ENCODE measurements around the gene MYO19.

MYO19 gene, protein sequence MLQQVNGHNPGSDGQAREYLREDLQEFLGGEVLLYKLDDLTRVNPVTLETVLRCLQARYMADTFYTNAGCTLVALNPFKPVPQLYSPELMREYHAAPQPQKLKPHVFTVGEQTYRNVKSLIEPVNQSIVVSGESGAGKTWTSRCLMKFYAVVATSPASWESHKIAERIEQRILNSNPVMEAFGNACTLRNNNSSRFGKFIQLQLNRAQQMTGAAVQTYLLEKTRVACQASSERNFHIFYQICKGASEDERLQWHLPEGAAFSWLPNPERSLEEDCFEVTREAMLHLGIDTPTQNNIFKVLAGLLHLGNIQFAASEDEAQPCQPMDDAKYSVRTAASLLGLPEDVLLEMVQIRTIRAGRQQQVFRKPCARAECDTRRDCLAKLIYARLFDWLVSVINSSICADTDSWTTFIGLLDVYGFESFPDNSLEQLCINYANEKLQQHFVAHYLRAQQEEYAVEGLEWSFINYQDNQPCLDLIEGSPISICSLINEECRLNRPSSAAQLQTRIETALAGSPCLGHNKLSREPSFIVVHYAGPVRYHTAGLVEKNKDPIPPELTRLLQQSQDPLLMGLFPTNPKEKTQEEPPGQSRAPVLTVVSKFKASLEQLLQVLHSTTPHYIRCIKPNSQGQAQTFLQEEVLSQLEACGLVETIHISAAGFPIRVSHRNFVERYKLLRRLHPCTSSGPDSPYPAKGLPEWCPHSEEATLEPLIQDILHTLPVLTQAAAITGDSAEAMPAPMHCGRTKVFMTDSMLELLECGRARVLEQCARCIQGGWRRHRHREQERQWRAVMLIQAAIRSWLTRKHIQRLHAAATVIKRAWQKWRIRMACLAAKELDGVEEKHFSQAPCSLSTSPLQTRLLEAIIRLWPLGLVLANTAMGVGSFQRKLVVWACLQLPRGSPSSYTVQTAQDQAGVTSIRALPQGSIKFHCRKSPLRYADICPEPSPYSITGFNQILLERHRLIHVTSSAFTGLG

GRCh38 chr17:36534840-36535668, at the start of gene MYO19, which contains the start of gene PIGW:
TSS of gene MYO19 (minus strand) at chr17:36534868. CDS start at chr17:36532538, 2,330 bp downstream.
TSS of gene PIGW (plus strand) at chr17:36534987. CDS start at chr17:36537102, 2,115 bp downstream.
- peak; percentile 76 to 86 for DNase-seq (ENCODE audit: low read depth in 2 of 2)

- no peak for DNase-seq (ENCODE audit: low read depth in 2 of 2)
Observed at GRCh38 chr17:36583787-36584186, 49.1 kb upstream of the MYO19 start.

DNA sequence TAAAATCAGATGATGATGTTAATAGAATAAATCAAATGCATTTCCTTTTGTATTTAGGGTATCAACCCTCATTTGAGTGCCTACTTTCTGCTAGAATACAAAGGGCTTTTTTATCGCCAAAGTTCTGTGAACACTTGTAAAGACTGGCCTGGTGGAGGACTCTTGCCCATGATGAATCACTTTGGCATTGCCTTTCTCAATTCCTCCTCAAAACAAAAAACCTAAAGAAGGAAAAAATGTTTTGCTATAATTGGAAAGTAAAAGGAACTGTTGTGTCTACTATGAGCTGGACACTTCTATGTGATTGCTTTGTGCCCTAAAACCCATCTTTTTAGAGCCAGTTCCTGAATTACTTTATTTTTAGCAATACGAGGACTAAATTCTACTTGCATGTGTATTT, 44.0 kb upstream of the MYO19 start:
- DNase-seq (ENCODE audit: low read depth in 2 of 2): no peak

GRCh38 chr17:36576793-36577192, 42.1 kb upstream of the MYO19 start:
- DNase-seq (ENCODE audit: low read depth in 2 of 2): no peak

- DNase-seq (ENCODE audit: low read depth in 2 of 2): no peak
Observed at GRCh38 chr17:36575028-36575427, 40.4 kb upstream of the MYO19 start.

- no peak for DNase-seq (ENCODE audit: low read depth in 2 of 2)
Observed at GRCh38 chr17:36566081-36566480, 31.4 kb upstream of the MYO19 start.

DNA sequence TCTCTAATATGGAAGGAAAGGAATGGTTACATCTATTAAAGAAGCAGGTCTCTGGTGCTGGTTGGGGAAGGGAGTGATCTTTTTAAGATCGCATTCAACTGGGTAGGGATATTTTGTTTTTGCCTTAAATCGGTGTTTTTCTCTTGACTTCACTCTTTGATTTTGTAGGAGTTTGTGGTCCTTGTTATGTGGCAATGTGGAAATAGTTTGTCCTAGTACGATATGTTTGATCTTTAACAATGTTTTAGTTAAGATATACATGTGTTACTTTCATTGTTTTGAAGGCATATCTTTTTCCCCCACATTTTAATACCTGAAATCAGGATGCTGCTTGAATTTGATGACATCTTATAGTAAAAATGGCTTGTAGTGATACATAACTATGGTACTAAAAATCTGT, 18.8 kb upstream of the MYO19 start:
- no peak for DNase-seq (ENCODE audit: low read depth in 2 of 2)

DNA sequence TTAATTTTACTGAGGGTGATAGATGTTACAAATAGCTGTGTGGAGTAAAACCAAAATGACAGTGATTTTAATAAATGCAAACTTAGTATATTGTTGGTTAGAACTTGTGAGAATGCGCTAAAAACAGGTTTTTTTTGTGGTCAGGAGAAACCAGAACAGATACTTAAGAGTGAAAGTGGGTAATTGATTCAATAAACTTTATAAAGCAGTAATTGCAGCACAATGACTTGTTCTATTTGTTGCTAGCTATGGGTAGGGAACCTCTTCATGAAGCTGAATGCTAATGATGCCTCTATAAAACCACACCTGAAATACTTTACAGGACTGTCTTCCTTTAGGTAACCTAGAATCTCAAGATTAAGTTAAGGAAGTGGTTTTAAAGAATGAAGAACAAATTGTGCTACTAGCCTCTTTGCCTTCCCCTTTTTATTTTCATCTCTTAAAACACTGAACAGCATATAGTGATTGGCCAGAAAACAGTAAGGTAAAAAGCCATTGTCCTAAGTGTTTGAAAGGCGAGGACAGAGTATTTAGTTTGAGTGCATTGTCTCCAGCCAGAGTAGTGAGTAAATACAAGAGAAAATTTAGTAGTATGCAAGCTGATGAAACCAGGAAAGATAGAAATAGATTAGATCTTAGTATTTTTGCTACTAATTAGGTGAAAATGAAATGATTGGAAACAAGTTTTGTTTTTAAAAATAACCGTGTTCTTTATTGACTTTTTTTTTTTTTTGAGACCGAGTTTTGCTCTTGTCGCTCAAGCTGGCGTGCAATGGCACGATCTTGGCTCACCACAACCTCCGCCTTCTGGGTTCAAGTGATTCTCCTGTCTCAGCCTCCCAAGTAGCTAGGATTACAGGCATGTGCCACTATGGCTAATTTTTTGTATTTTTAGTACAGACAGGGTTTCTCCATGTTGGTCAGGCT, 16.1 kb upstream of the MYO19 start:
- no peak for DNase-seq (ENCODE audit: low read depth in 2 of 2)

- DNase-seq (ENCODE audit: low read depth in 2 of 2): no peak
Observed at GRCh38 chr17:36547776-36548175, 13.1 kb upstream of the MYO19 start.

DNA sequence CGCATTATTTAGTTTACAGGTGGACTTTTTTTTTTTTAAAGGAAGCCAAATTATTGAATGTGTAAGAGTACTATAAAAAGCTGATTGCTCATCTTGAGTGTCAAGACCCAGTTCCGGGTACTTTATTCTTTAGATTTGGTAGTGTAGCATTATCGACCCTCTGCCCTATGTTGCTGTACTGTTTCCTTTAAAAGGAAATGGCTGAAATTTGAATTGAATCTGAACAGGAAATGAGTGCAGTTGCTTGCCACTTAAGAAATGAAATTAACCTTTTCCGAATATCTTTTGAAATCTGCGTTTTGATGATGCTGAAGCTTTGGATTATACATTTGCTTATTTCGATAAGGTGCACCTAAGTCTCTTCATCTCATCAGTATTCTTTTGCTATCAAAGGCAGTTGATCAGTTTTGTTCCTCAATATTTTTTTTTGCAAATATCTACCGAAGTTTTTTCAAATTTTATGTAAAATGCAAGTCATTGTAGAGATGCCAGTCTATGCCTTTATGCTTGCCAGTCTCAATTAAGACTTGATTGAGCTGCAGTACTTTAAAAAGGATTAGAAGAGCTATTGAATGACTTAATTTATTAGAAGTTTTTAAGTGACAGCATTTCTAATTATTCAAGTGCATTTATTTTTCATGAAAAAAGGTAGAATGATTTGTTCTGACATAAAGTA, 11.9 kb upstream of the MYO19 start:
- no peak for DNase-seq (ENCODE audit: low read depth in 2 of 2)

DNA sequence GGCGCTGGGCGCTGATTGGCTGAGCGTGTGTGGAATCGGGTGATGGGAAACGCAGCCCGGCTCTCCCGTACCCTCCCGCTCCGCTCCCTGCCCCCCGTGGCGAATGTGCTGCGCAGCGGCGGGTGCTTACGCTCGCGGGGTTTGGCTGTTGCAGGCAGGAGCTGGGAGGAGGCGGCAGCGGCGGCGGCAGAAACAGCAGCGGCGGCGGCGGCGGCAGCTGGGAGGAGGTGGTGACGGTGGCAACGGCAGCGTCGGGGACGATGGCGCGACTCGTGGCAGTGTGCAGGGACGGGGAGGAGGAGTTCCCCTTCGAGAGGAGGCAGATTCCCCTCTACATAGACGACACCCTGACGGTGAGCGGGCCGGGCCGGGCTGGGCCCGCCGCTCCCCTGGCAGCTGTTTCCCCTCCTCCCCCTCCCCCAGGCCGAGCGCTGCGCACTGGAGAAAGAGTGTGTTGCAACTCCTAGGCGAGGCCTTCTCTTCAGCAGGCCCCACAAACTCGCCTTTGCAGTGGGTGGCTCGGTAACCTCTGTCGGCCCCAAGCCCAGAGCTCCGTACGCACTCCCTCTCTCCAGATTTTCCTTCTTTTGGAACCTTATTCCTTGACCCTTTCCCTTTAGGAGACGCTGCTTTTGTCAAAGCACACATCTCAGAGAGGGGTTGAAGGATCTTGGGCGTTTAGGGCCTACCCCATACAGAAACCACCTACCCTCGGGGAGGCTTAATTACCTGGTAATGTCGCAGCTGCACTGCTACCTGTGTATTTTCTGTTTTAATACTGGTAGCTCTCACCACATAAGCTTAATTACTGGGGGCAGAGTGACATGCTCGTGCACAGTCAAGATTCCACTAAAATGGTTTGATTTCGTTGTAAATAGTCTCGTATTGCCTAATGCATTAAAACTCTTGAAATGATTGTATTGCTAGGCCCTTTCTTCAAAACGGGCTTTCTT, 11.1 kb upstream of the MYO19 start:
- peak; percentile 93 to 96 for DNase-seq (ENCODE audit: low read depth in 2 of 2)

DNA sequence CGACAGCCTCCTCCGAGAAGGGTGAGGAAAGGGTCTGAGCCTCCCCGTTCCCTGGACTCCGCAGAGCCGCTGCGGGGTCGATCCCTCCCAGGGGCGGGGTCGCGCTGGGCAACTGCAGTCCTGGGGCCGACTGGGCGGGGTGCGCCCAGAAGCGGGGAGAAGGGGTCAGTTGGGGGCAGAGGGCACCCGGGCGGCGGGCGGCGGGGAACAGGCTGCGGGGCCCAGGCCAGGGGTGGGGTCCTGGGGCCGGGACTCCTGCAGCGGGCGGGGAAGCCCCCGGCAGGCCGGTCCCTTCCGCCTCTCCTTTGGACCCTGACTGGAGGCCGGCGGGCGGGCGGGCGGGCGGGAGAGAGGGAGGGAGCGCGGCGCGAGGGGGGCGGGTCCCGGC, 10.4 kb upstream of the MYO19 start:
- DNase-seq (ENCODE audit: low read depth in 2 of 2): no peak

- DNase-seq (ENCODE audit: low read depth in 2 of 2): peak; percentile 84 to 89
Observed at GRCh38 chr17:36544307-36545076, 9.8 kb upstream of the MYO19 start, which contains the start of gene GGNBP2. TSS of gene GGNBP2 (plus strand) at chr17:36544919. CDS start at chr17:36545725, 806 bp downstream.

DNA sequence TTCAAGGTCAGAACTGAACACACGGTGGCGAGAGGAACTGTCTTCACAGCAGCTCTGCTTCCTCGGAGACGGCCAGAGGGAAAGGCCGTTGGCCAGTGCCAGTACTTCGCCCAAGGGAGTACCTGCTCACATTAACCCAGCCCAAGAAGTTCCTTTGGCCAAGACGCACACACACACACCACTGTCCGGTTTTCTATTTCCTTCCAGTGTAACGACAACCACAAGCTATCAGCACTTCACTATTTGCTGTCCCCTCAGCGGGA, 9.3 kb upstream of the MYO19 start:
- DNase-seq (ENCODE audit: low read depth in 2 of 2): no peak

DNA sequence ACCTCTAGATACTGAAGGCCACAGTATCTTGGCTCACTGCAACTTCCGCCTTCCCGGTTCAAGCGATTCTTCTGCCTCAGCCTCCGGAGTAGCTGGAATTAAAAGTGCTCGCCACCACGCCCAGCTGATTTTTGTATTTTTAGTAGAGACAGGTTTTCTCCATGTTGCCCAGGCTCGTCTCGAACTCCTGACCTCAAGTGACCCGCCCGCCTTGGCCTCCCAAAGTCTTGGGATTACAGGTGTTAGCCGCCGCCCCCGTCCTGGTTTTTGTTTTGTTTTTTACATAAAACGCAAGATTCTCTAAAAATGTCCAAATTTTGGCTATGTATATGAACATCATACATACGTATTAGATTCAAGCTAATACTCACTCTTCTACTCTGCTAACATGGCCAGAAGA, 8.1 kb upstream of the MYO19 start:
- no peak for DNase-seq (ENCODE audit: low read depth in 2 of 2)

DNA sequence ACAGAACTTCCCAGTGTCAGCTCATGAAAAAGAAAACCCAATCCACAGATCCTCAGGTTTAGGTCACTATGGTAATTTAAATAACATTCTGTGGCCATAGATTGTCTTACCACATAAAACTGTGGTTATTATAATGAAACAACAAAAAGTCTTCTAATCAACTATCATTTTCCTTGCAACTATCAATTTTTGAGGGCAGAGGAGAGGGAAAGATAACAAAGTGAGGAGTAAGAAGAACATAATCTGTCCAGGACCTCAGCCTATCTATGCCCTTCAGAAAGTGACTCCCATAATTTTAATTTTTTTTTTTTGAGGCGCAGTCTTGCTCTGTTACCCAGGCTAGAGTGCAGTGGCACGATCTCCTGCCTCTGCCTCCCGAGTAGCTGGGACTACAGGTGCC, 6.0 kb upstream of the MYO19 start:
- no peak for DNase-seq (ENCODE audit: low read depth in 2 of 2)

GRCh38 chr17:36535669-36536081, 1.0 kb upstream of the MYO19 start:
- DNase-seq (ENCODE audit: low read depth in 2 of 2): no peak
